HG03025 (cell line): ENCODE measurements around the gene KCNMA1.

Source experiments
- ATAC-seq: cut with Tn5 transposase; IDR thresholded peaks from one replicate; pipeline ENCODE4 v1.9.1; 2021; ENCODE audit warnings: mild to moderate bottlenecking, moderate library complexity; ENCODE audit not compliant: unreplicated experiment, low FRiP score

The KCNMA1 gene

GRCh38 chr10:77609781-77610272 is 27.8 kb downstream of the KCNMA1 start:
- ATAC-seq, result no peak

GRCh38 chr10:77608281-77608680 is 29.3 kb downstream of the KCNMA1 start:
- no peak for ATAC-seq

GRCh38 chr10:77606751-77607150 is 30.9 kb downstream of the KCNMA1 start:
- ATAC-seq, result no peak

GRCh38 chr10:77605466-77605865 is 32.1 kb downstream of the KCNMA1 start:
- no peak for ATAC-seq

GRCh38 chr10:77604941-77605351 is 32.7 kb downstream of the KCNMA1 start:
- no peak for ATAC-seq

GRCh38 chr10:77604063-77604462 is 33.5 kb downstream of the KCNMA1 start:
- no peak for ATAC-seq

- ATAC-seq, result no peak
These were observed 34.1 kb downstream of the KCNMA1 start for GRCh38 chr10:77603534-77603927.

- ATAC-seq, result no peak
These were observed 34.6 kb downstream of the KCNMA1 start for GRCh38 chr10:77602913-77603533.

- ATAC-seq, result no peak
These were observed 35.2 kb downstream of the KCNMA1 start for GRCh38 chr10:77602231-77602912.

- ATAC-seq, result no peak
These were observed 36.1 kb downstream of the KCNMA1 start for GRCh38 chr10:77601488-77601887.

GRCh38 chr10:77600640-77601039 is 37.0 kb downstream of the KCNMA1 start:
- no peak for ATAC-seq

- no peak for ATAC-seq
These were observed 38.0 kb downstream of the KCNMA1 start for GRCh38 chr10:77599651-77600050.

GRCh38 chr10:77598606-77599005 is 39.0 kb downstream of the KCNMA1 start:
- ATAC-seq, result no peak

GRCh38 chr10:77597560-77597959 is 40.0 kb downstream of the KCNMA1 start:
- no peak for ATAC-seq

GRCh38 chr10:77594471-77594783 is 43.2 kb downstream of the KCNMA1 start:
- ATAC-seq, result no peak

- ATAC-seq, result no peak
These were observed 43.7 kb downstream of the KCNMA1 start for GRCh38 chr10:77593771-77594470.

- ATAC-seq, result no peak
These were observed 44.5 kb downstream of the KCNMA1 start for GRCh38 chr10:77592946-77593636.

- ATAC-seq, result no peak
These were observed 45.1 kb downstream of the KCNMA1 start for GRCh38 chr10:77592510-77592909.

- no peak for ATAC-seq
These were observed 46.2 kb downstream of the KCNMA1 start for GRCh38 chr10:77591238-77591880.

- ATAC-seq, result no peak
These were observed 47.0 kb downstream of the KCNMA1 start for GRCh38 chr10:77590344-77591237.
